ENCODE measurements around the gene GPR22.

The GPR22 gene

GRCh38 chr7:107469929-107470328 lies at the start of gene GPR22:
GPR22 (plus strand) TSS chr7:107470057; CDS start chr7:107474061, 4,004 bp downstream.
- no peak for DNase-seq (ENCODE audit: low spot score)

- DNase-seq (ENCODE audit: low spot score), result no peak
Measured at GRCh38 chr7:107427462-107427861, 42.4 kb upstream of the GPR22 start.

- DNase-seq (ENCODE audit: low spot score), result no peak
Measured at GRCh38 chr7:107428642-107429041, 41.2 kb upstream of the GPR22 start.

GRCh38 chr7:107430057-107430456 lies 39.8 kb upstream of the GPR22 start:
- DNase-seq (ENCODE audit: low spot score), result no peak

- no peak for DNase-seq (ENCODE audit: low spot score)
Measured at GRCh38 chr7:107432261-107432660, 37.6 kb upstream of the GPR22 start.

- no peak for DNase-seq (ENCODE audit: low spot score)
Measured at GRCh38 chr7:107435749-107436148, 34.1 kb upstream of the GPR22 start.

- no peak for DNase-seq (ENCODE audit: low spot score)
Measured at GRCh38 chr7:107439025-107439424, 30.8 kb upstream of the GPR22 start.

- no peak for DNase-seq (ENCODE audit: low spot score)
Measured at GRCh38 chr7:107441581-107442422, 28.1 kb upstream of the GPR22 start.

GRCh38 chr7:107442678-107443077 lies 27.2 kb upstream of the GPR22 start:
- DNase-seq (ENCODE audit: low spot score), result no peak

- no peak for DNase-seq (ENCODE audit: low spot score)
Measured at GRCh38 chr7:107446531-107446930, 23.3 kb upstream of the GPR22 start.

GRCh38 chr7:107446988-107447387 lies 22.9 kb upstream of the GPR22 start:
- DNase-seq (ENCODE audit: low spot score), result no peak

GRCh38 chr7:107450970-107451369 lies 18.9 kb upstream of the GPR22 start:
- no peak for DNase-seq (ENCODE audit: low spot score)

GRCh38 chr7:107453388-107453787 lies 16.5 kb upstream of the GPR22 start:
- DNase-seq (ENCODE audit: low spot score), result no peak

- no peak for DNase-seq (ENCODE audit: low spot score)
Measured at GRCh38 chr7:107461938-107462533, 7.8 kb upstream of the GPR22 start.

GRCh38 chr7:107463139-107464078 lies 6.4 kb upstream of the GPR22 start:
- peak; percentile 38 for DNase-seq (ENCODE audit: low spot score)

GRCh38 chr7:107464666-107465226 lies 5.1 kb upstream of the GPR22 start:
- DNase-seq (ENCODE audit: low spot score), result no peak

GRCh38 chr7:107467972-107468371 lies 1.9 kb upstream of the GPR22 start:
- DNase-seq (ENCODE audit: low spot score), result no peak

GRCh38 chr7:107468824-107469223 lies 1.0 kb upstream of the GPR22 start:
- DNase-seq (ENCODE audit: low spot score), result no peak

GRCh38 chr7:107471292-107472070 lies 1.6 kb downstream of the GPR22 start:
- DNase-seq (ENCODE audit: low spot score), result no peak

- no peak for DNase-seq (ENCODE audit: low spot score)
Measured at GRCh38 chr7:107472116-107472515, 2.3 kb downstream of the GPR22 start.

GRCh38 chr7:107474104-107474521 lies 4.3 kb downstream of the GPR22 start:
- no peak for DNase-seq (ENCODE audit: low spot score)

Measured in iPS-NIHi11 (cell line).